HG03060 (cell line): ENCODE measurements around the gene ZC3H7B.
"Not testable (repeated sequence)": the region's sequence is repeated elsewhere in the genome, so short reads cannot be mapped to it uniquely, and the experiment has no call there.

Source experiments
- ATAC-seq: cut with Tn5 transposase; IDR thresholded peaks from one replicate; pipeline ENCODE4 v1.9.1; 2021; ENCODE audit warnings: low read depth, moderate number of reproducible peaks; ENCODE audit not compliant: unreplicated experiment

The ZC3H7B gene

DNA sequence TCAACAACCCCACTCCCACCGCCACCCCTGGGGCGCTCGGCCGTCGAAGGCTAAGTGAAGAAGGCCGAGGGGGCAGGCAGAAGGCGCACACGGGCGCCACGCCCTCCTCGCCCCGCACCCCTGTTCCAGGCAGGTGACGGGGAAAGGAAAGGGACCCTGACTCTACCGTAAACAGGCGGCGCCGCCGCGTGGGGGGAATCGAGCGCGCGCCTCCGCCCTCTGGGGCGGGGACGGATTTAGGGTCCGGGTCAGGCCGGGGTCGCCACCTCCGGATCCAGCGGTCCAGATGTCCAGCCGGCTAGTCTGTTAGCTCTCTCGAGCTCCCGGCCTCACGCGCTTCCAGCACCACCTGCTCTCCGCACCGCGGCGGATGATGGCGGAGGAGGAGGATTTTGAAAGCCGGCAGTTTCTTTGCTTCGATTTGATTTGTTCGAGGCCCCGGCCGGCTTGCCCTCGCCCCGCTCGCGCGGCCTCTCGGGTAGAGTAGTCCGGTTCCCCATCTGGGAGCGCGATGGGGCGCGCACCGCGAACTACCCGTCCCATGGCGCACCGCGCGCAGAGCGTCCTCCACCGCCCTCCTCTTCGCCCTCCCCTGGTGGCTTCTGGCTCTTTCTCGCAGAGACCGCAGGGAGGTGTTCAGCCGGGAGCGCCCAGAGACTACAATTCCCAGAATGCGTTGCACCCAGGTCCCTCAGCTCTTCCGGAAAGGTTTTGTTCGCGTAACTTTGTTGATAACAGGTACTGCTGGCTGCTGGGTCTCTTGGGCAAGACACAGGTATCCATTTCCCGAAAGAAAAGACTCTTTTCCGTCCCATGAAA, 15.3 kb upstream of the ZC3H7B start, which contains the start of gene RANGAP1:
RANGAP1 (minus strand) TSS at position 368 of the 819 bp plus-strand sequence. CDS start 5,143 bp downstream, outside the sequence.
- peak; percentile 82 for ATAC-seq

DNA sequence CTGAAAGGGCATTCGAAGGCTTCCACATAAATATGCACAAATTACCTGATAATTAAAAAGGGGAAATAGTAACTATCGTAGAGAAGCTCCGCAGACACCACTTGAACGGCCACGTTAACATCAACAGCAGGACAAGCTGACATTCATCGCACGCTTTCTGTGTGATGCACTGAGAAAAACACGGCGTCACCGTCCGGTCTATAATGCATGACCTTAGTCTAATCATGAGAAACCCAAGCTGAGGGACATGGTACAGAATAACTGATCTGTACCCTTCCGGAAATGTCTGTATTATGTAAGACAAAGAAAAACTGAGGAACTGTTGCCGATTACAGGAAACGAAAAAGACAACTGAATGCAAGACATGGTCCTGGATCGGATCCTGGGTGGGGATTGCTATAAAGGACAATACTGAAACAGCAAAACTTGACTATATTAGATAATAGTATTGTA, 14.7 kb upstream of the ZC3H7B start:
- ATAC-seq = peak; percentile 18

DNA sequence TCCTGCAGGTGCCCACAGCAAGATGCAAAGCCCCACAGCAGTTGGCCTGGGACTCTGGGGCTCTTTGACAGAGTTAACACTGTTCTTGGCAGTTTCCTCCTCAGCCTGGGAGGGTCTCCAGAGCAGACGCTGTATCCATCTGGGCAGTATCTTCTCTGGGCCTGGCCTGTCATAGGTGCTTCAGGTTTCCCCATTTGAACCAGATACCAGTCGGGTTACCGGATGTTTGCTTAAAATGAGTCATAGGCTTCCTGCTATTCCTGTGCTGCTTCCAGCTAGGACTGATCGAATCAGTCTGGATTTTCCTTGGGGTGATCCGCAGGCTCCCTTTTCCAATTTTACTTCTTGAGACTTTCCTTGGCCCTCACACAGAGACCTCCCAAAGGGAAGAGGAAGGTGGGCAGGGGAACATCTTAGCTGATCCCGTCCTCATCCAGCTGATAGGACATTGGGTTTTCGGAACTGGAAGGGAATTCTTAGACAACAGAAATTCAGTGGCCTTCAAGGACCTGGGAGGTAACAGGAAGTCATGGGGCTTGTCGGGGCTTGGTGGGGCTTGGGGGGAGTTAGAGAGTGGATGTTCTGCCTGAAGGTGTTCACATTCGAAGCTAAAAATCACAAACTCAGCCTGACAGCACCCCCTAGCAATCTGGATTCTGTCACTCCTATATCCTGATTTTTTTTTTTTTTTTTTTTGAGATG, 12.9 kb upstream of the ZC3H7B start:
- ATAC-seq = no peak

DNA sequence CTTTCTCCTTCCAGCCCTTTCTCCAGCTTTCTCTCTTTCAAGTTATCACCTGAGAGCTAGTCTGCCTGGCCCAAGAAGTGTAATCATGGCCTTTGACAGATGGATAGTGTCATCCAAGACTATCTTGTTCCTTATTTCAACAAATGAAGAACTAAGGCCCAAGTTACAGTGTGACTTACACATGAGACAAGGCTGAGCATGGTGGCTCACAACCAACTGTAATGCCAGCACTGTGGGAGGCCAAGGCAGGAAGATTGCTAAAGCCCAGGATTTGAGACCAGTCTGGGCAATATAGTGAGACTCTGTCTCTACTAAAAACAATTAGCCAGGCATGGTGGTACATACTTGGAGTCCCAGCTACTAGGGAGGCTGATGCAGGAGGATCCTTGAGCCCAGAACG, 11.7 kb upstream of the ZC3H7B start:
- ATAC-seq = no peak

DNA sequence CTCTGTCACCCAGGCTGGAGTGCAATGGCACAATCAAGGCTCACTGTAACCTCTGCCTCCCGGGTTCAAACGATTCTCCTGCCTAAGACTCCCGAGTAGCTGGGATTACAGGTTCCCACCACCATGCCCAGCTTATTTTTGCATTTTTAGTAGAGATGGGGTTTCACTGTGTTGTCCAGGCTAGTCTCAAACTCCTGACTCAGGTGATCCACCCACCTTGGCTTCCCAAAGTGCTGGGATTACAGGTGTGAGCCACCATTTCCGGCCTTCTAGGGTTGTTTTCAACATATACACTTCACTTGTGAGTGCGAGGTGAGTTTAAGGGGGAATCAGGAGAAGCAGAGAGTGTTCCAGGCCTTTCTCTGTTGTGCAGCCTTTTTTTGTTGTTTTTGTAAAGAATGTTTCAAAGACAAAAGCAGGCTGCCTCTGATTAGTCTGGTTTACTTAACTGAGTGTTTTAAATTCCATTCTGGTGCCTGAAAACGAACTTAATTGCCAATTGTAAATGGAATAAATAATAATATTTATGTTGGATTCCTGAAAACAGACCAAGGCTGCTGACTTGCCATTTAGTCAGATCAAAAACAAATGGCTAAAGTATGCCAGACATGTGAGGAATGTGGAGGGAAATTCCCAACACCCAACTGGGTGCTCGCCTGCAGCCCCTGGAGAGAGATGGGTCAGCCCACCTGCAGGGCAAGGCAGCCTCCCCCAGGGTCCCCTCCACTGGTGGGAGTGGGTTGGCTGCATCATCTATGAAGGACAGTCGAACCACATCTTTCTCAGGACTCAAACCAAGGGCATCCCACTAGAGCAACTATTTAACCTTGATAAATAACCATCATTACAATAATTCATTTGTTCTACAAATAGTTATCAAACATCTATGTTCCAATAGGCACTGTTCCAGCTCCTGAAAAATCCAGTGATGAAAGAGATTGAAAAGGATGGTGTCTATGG, 10.8 kb upstream of the ZC3H7B start:
- ATAC-seq = no peak

DNA sequence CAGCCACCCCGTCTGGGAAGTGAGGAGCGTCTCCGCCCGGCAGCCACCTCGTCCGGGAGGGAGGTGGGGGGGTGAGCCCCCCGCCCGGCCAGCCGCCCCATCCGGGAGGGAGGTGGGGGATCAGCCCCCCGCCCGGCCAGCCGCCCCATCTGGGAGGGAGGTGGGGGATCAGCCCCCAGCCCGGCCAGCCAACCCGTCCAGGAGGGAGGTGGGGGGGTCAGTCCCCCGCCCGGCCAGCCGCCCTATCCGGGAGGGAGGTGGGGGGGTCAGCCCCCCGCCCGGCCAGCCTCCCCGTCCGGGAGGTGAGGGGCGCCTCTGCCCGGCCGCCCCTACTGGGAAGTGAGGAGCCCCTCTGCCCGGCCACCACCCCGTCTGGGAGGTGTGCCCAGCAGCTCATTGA, 6.5 kb upstream of the ZC3H7B start:
- ATAC-seq = not testable (repeated sequence)

DNA sequence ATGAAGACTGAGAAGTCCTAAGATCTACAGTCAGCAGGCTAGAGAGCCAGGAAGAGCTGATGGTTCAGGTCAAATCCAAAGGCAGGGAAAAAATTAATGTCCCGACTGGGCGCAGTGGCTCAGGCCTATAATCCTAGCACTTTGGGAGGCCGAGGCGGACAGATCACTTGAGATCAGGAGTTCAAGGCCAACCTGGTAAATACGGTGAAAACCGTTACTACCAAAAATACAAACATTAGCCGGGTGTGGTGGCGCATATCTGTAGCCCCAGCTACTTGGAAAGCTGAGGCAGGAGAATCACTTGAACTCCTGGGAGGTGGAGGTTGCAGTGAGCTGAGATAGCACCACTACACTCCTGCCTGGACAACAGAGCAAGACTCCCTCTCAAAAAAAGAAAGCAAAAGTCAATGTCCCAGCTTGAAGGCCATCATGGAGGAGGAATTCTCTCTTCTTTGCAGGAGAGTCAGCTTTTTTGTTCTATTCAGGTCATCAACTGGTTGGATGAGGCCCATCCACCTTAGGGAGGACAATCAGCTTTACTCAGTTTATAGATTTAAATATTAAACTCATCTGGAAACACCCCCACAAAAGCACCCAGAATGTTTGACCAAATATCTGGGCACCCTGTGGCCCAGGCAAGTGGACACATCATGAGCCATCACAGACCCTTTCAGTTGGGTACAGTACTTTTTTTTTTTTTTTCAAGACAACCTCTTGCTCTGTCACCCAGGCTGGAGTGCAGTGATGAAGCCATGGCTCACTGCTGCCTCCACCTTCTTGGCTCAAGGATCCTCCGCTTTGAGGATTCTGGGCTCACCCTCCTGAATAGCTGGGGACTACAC, 4.3 kb upstream of the ZC3H7B start:
- ATAC-seq = no peak

DNA sequence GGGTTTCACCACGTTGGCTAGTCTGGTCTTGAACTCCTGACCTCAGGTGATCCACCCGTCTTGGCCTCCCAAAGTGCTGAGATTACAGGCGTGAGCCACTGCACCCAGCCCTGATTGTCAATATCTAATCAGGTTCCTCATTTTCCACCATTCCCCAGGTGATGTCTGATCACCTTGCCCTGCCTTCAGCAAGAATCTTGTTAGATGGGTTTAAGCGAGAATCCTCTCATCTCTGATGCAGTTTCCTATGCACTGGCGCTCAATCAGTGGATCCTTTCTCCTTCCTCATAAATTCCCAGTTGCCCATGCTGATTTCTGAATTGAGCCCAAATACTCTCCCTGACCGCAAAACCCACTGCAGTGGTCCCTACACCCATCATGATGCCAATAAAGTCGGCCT, 664 bp upstream of the ZC3H7B start:
- ATAC-seq = no peak

DNA sequence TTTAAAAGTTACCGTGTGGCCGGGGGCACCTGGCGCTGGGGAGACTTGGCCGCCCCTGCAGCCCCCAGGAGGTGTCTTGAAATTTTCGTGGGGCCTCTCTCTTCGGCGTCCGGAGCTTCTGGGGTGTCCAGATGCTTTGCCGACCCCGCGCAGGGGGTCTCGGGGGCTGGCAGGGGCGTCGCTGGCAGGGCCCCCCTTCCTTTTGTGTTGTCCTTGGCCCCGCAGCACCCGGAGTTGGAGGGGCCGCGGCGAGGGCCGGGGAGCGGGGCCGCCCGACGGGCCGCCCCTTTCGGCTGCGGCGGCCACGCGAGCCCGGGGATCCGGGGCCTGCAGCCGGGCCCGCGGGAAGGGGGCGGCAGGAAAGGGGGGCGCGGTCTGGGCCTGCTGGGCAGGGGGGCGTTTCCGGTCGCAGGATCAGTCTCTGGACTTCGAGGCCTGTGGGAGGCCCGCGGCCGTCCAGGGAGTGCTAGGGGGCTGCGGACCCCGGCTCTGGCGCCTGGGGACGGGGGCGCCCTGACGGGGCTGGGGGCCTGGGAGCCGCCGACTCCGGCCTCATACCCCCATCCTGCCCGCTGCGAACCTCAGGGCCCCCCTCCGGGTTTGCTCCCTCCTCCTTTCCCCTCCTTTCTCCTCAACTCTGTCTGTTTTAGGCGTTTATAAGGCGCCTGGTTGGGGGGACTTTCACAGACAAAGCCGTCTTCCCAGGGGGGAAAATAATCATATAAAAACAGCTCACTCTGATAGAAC, 869 bp downstream of the ZC3H7B start:
- ATAC-seq = no peak

DNA sequence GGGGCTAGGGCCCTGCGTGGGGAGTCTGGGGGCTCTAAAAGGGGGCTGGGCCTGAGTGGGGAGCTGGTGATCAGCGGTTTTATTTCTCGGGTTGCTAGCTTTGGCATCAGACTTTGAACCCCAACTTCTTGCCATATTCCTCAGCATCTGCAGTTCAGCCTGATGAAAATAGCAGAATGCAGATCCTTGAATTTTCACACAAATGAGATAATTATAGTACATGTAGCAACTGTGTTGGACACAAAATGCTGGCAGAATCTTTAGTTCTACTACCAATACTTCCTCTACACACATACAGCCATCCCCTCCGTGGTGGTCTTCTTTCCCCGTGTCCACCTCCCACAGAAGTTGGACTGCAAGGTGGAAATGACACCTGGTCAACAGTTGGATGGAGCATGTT, 1.5 kb downstream of the ZC3H7B start:
- no peak for ATAC-seq

DNA sequence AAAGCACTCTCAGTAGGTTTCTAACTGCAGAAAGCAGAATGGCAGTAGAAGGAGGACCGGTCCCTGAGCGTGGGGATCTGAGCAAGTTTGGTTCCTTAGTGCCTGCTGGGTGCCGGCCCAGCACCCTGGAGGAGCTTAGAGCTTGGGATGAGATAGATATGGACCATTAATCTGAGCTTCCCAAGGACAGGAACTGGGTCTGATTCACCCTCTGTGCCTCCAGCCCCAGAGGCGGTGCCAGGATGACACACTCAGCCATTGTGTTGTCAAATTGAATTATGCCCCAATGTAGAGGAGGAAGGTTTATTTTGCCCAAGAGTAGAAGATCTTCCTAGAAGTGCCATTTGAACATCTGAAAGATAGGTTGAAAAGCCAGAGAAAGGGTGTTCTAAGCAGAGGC, 4.3 kb downstream of the ZC3H7B start:
- no peak for ATAC-seq

DNA sequence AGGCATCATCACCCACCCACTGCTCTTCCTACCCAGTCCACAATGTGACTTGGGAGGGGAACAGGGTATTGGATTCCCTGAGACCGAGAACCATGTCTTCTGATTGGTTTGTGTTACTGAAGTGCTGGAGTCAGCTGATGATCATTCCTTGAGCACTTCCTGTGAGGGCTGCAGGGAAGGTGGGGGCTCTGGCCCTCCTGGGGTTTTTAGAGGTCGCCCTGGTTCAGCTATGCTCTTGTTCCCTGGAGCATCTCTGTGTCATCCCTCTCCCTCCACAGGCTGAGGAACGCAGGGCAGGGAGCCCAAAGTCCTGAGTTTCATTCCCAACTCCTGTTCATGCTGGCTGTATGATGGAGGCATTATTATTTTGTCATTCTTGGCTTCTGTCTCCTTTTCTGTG, 6.7 kb downstream of the ZC3H7B start:
- no peak for ATAC-seq

DNA sequence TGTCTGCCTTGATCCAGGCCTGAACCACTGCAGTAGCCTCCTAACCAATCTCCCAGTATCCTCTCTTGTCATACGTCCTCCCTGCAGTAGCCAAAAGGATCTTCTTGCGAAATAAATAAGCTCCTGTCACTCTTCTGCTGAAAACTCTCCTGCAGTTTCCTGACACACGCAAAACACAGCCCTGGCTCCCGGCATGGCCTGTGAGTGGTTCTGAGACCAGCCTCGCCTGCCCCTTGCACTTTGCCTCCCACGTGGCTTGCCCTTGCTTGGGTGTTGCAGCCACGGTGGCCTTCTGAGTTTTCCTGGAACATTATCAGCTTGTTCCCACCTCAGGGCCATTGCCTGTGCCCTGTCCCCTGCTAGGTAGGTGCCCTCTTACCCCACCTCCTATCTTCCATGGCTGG, 7.2 kb downstream of the ZC3H7B start:
- no peak for ATAC-seq

DNA sequence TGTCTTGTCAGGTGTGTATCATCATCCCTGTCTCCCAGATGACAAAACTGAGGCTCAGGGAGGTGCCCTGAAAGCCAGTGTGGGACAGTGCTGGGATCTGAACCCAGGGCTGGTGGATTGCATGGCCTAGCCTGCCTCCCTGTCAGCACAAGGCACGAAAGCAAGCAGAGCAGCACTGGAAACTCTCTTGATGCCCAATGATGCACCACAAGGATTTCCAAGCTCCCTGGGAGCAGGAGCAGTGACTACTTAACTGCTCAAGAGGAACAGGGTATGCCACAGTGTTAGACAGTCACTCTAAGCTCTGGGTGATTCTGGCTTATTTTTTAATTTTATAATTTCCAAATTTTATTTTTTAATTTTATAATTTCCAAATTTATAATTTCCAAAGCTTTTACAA, 9.0 kb downstream of the ZC3H7B start:
- ATAC-seq = no peak

DNA sequence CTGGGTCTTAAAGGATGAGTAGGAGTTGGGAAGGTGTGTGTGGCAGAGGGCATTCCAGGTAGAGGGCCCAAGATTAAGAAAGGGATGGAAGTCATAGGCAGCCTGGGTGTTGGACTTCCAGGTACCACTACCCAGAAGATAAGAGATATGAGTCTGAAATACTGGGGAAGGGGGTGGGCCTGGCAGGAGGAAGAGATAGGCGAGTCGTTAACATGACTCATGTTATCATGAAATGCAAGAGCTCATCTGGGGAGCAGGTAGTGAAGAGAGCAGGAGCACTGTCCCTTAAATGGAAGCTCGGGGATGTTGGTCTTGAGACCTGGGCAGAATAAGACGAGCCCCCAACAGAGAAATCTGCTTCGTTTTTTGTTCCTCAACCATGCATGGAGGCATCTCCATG, 10.2 kb downstream of the ZC3H7B start:
- no peak for ATAC-seq

DNA sequence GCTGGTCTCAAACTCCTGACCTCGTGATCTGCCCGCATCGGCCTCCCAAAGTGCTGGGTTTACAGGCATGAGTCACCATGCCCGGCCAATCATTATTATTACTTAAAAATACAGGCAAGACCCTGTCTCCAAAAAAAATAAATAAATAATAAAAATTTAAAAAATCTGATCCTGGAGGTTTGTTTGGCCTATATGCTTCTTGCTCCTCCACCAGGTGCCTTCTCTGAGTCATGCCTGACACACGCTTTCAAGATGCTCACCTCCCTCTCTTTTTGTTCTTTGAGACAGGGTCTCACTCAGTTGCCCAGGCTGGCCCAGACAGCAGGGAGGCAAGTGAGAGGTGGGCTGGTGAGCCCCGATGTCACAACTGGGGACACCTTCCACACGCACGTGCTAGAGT, 13.5 kb downstream of the ZC3H7B start:
- ATAC-seq = no peak

DNA sequence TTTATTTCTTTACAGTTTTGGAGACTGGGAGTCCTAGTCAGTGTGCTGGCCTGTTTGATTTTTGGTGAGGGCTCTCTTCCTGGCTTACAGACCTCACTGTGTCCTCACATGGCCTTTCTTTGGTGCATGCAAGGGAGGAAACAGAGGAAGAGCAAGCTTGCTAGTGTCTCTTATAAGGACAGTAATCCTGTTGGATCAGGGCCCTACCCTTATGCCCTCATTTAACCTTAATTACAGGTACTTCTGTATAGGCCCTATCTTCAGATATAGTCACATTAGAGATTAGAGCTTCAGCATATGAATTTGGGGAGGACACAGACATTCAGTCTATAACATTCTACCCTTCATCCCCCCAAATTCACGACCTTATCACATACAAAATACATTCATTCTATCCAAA, 14.3 kb downstream of the ZC3H7B start:
- ATAC-seq = no peak

DNA sequence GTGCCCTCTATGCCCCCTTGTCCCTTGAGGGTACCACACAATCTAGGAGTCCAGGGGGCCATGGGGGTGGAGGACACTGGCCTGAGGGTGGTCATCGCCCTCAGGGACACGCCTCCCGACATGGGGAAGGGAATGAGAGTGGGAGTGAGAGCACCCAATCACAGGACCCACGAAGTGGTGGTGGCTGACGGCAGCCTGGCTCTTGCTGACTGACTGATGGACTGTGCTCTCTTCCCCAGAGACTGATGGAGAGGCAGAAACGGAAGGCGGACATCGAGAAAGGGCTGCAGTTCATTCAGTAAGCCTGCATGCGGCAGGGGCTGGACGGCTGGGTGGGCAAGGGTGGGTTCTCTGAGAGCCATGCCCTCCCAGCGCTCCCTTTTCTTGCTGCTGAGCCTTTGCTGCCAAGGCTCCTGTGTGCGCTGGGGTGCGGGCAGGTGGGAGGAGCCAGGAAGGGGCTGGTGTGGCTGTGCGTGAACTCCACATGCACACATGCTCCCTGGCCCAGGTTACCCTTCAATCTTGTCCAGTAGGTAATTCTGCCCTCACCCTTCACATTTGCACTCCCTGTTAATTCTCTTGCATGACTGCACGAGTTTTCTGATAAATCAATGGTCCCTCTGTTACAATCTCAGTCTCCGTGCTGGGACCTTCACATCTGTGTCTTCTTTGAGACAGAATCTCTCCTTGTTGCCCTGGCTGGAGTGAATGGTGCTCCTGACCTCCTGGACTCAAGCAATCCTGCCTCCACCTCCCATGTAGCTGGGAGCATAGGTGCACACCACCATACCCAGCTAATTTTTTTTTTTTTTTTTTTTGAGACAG, 19.3 kb downstream of the ZC3H7B start:
- no peak for ATAC-seq
